Breast epithelium (tissue), 3 donors: ENCODE measurements around the gene AHCYL2.

Source experiments
- CTCF ChIP-seq, 3 donors: fragments of 450-650 bp; IDR thresholded peaks; one replicate each; pipeline ENCODE4 v1.5.1; 2016 to 2017; ENCODE audit warnings: antibody characterized with exemption in 3 of 3, mild to moderate bottlenecking in 3 of 3, moderate library complexity in 3 of 3
- POLR2A ChIP-seq: fragments of 450-650 bp; IDR thresholded peaks from one replicate; pipeline ENCODE4 v1.6.1; 2016; ENCODE audit warnings: antibody characterized with exemption, mild to moderate bottlenecking, moderate library complexity
- POLR2AphosphoS5 ChIP-seq, 3 donors: sonication (generic); formaldehyde crosslinking; IDR thresholded peaks; one replicate each; pipeline ENCODE4 v1.6.1; 2017; ENCODE audit warnings: antibody characterized with exemption in 3 of 3

GRCh38 chr7:129334473-129334872 is 109.6 kb downstream of the AHCYL2 start:
- no peak for TF ChIP-seq POLR2A
- TF ChIP-seq CTCF (IDR thresholded peaks at IDR 0.05): no peak
- TF ChIP-seq POLR2AphosphoS5 (IDR thresholded peaks at IDR 0.05): no peak
